Aorta (tissue), 5 donors: ENCODE data around the gene NACAD. TPM values are rescaled to one million over a fixed set of nuclear protein-coding genes. Genes with fewer than 3 reads are reported as not detected.

Experiments
- ATAC-seq: fragments of 200-7000 bp; cut with Tn5 transposase; one replicate; pipeline ENCODE4 v1.9.1; 2022; ENCODE audit warnings: moderate library complexity; ENCODE audit not compliant: low FRiP score
- DNase-seq, 2 donors: peaks; one replicate each; pipeline ENCODE4 v3.0.0-alpha.2; 2020
- H3K27ac ChIP-seq, 2 donors: one replicate each; pipeline ENCODE4 v1.5.1; 2013; ENCODE audit warnings: low read length in 2 of 2, mild to moderate bottlenecking in 2 of 2, moderate library complexity in 2 of 2, control low read depth in 1 of 2, inconsistent platforms in 1 of 2, low read depth in 1 of 2
- H3K27me3 ChIP-seq, 2 donors: one replicate each; pipeline ENCODE4 v1.6.1; 2013; ENCODE audit warnings: control low read depth in 1 of 2, low read length in 1 of 2, mild to moderate bottlenecking in 1 of 2, moderate library complexity in 1 of 2; ENCODE audit not compliant: insufficient read depth in 2 of 2, control insufficient read depth in 1 of 2
- H3K36me3 ChIP-seq, 2 donors: one replicate each; pipeline ENCODE4 v1.6.1; 2013; ENCODE audit warnings: control low read depth in 1 of 2, low read length in 1 of 2, mild to moderate bottlenecking in 1 of 2; ENCODE audit not compliant: insufficient read depth in 2 of 2, control insufficient read depth in 1 of 2
- H3K4me1 ChIP-seq, 2 donors: one replicate each; pipeline ENCODE4 v1.6.1; 2013; ENCODE audit warnings: low read length in 2 of 2, control low read depth in 1 of 2, mild to moderate bottlenecking in 1 of 2, moderate library complexity in 1 of 2; ENCODE audit not compliant: insufficient read depth in 2 of 2, control insufficient read depth in 1 of 2
- H3K4me3 ChIP-seq, 2 donors: one replicate each; pipeline ENCODE4 v1.5.1; 2013; ENCODE audit warnings: low read length in 2 of 2, control low read depth in 1 of 2, mild to moderate bottlenecking in 1 of 2
- H3K9me3 ChIP-seq: one replicate; pipeline ENCODE4 v1.6.1; 2013; ENCODE audit warnings: mild to moderate bottlenecking, low read length; ENCODE audit not compliant: control insufficient read depth
- WGBS, 2 donors: extraction: QIAGEN DNeasy Blood & Tissue Kit; methylation state at CpG; one replicate each; pipeline ENCODE4 v1.1.7; 2013; 5-methylcytosine and 5-hydroxymethylcytosine counted together
- intact Hi-C, 2 donors: fragments of 100-400 bp; cut with DNase I; formaldehyde crosslinking; loops; one replicate each; pipeline versions ENCODE4 v1.14.2 to v1.15.0; 2022
- polyA plus RNA-seq, 2 donors: library from polyadenylated mRNA; stranded (reverse); fragments of 200-250 nt; gene quantifications; one replicate each; pipeline ENCODE4 v1.2.3, GENCODE V29; 2013
- total RNA-seq, 2 donors: library from RNA; stranded (reverse); fragmentation: NEBNext Ultra II Directional; extraction: Animal tissue kit (Norgen Biotek cat#: 25700); gene quantifications; one replicate each; pipeline ENCODE4 v1.2.1, GENCODE V29; 2021
- donor health status: healthy with polysubstance abuse.
- donor health status: Bipolar disorder and iron deficiency.
- donor health status: DM: no; HTN: no; CAD: no.
- donor health status: DM: no; HTN: no; CAD: no.
- donor health status: DM: yes; HTN: yes; CAD: no.

NACAD gene
- total and polyA plus RNA-seq, 4 donors = 1.3 to 15.7 (median 12.7) TPM

GRCh38 chr7:45069444-45070253, 19.1 kb downstream of the NACAD start:
- intact Hi-C loops = no loop called here
- Histone ChIP-seq H3K4me1 (no peaks in the 10 kb centered on the region), H3K4me3 (no peak overlapping the region), H3K27ac (no peak overlapping the region), H3K27me3 (no peaks in the 10 kb centered on the region), H3K36me3 (peaks cover 0 to 5% of the 10 kb centered on the region in 2 donors), H3K9me3 (no peaks in the 10 kb centered on the region)
- ATAC-seq = no peak
- peak in 1 of 2 donors; percentile 52 for DNase-seq
- WGBS, 2 donors = 92% methylated on average over 15 of the region's 15 CpGs

GRCh38 chr7:45068236-45069023, 20.3 kb downstream of the NACAD start:
- H3K4me1 ChIP-seq = no peaks in the 10 kb centered on the region
- no peaks in the 10 kb centered on the region for H3K27me3 ChIP-seq
- no peak overlapping the region for H3K27ac ChIP-seq
- intact Hi-C loops = no loop called here
- 94 to 95% methylated on average over 15 of the region's 15 CpGs for WGBS, 2 donors
- ATAC-seq (no peak), DNase-seq (peak in 1 of 2 donors; percentile 42)
- peaks cover 0 to 5% of the 10 kb centered on the region in 2 donors for H3K36me3 ChIP-seq
- H3K4me3 ChIP-seq = no peak overlapping the region
- no peaks in the 10 kb centered on the region for H3K9me3 ChIP-seq

- no peak overlapping the region for H3K4me3 ChIP-seq
- H3K4me1 ChIP-seq = no peaks in the 10 kb centered on the region
- intact Hi-C loops = no loop called here
- no peak overlapping the region for H3K27ac ChIP-seq
- no peak for ATAC-seq
- no peaks in the 10 kb centered on the region for H3K27me3 ChIP-seq
- H3K36me3 ChIP-seq = peaks cover 0 to 5% of the 10 kb centered on the region in 2 donors
- 95 to 96% methylated on average over 3 of the region's 3 CpGs for WGBS, 2 donors
- peak in 1 of 2 donors; percentile 25 for DNase-seq
- H3K9me3 ChIP-seq = no peaks in the 10 kb centered on the region
These were observed 21.2 kb downstream of the NACAD start for GRCh38 chr7:45067582-45067981.

GRCh38 chr7:45066409-45066808, 22.4 kb downstream of the NACAD start:
- Histone ChIP-seq H3K4me1 (no peaks in the 10 kb centered on the region), H3K27ac (no peak overlapping the region), H3K27me3 (no peaks in the 10 kb centered on the region), H3K36me3 (peaks cover 0 to 5% of the 10 kb centered on the region in 2 donors), H3K4me3 (no peak overlapping the region), H3K9me3 (no peaks in the 10 kb centered on the region)
- DNase-seq = peak in 1 of 2 donors; percentile 48
- intact Hi-C loops = no loop called here
- 88% methylated on average over 7 of the region's 7 CpGs for WGBS, 2 donors
- no peak for ATAC-seq

GRCh38 chr7:45065031-45065995, 23.5 kb downstream of the NACAD start:
- no peak overlapping the region for H3K27ac ChIP-seq
- no peaks in the 10 kb centered on the region for H3K9me3 ChIP-seq
- no peaks in the 10 kb centered on the region for H3K27me3 ChIP-seq
- H3K36me3 ChIP-seq = peaks cover 0 to 5% of the 10 kb centered on the region in 2 donors
- intact Hi-C loops = no loop called here
- ATAC-seq = no peak
- peak in 1 of 2 donors; percentile 34 for DNase-seq
- H3K4me1 ChIP-seq = no peaks in the 10 kb centered on the region
- no peak overlapping the region for H3K4me3 ChIP-seq
- 66 to 77% methylated on average over 12 of the region's 12 CpGs for WGBS, 2 donors

GRCh38 chr7:45064047-45064725, 24.6 kb downstream of the NACAD start:
- Histone ChIP-seq H3K9me3 (no peaks in the 10 kb centered on the region), H3K27ac (no peak overlapping the region), H3K36me3 (peaks cover 0 to 5% of the 10 kb centered on the region in 2 donors), H3K27me3 (no peaks in the 10 kb centered on the region), H3K4me1 (no peaks in the 10 kb centered on the region), H3K4me3 (no peak overlapping the region)
- no peak for ATAC-seq
- intact Hi-C loops = no loop called here
- 87 to 90% methylated on average over 16 of the region's 16 CpGs for WGBS, 2 donors
- peak in 1 of 2 donors; percentile 64 for DNase-seq

GRCh38 chr7:45061806-45062425, 26.9 kb downstream of the NACAD start:
- Histone ChIP-seq H3K36me3 (peaks cover 0 to 2% of the 10 kb centered on the region in 2 donors), H3K9me3 (no peaks in the 10 kb centered on the region), H3K27ac (no peak overlapping the region), H3K27me3 (no peaks in the 10 kb centered on the region), H3K4me3 (no peak overlapping the region), H3K4me1 (no peaks in the 10 kb centered on the region)
- intact Hi-C loops = no loop called here
- WGBS, 2 donors = 92 to 96% methylated on average over 1 of the region's 1 CpG
- ATAC-seq (no peak), DNase-seq (peak in 1 of 2 donors; percentile 20)
